SK-MEL-5 (cell line): ENCODE results near the gene RASSF7. TPM values are rescaled to one million over a fixed set of nuclear protein-coding genes. Genes with fewer than 3 reads are reported as not detected.

Experiments
- DNase-seq: peaks from one replicate; pipeline ENCODE4 v3.0.0-alpha.2; 2016; ENCODE audit warnings: low read depth, low spot score
- in situ Hi-C: cut with HindIII; loops from 2 replicates; pipeline ENCODE4 v1.10.0; 2016; ENCODE audit warnings: low sequenced_read_pairs, high pct_unique_total_duplicates, low pct_unique_long_range_greater_than_20kb
- total RNA-seq: library from RNA; depleted of rRNA; stranded (reverse); fragments of >200 nt; shearing (Covaris generic); gene quantifications from 2 replicates; pipeline ENCODE4 v1.2.3, GENCODE V29; 2014

RASSF7 gene
- total RNA-seq, 1 experiment from 2014 or later: 7.8 TPM

GRCh38 chr11:592501-592900, 31.7 kb downstream of the RASSF7 start:
- in situ Hi-C loops: no loop called here
- no peak for DNase-seq

- in situ Hi-C loops: no loop called here
- DNase-seq: no peak
These were observed 32.1 kb downstream of the RASSF7 start for GRCh38 chr11:592918-593317.

GRCh38 chr11:593347-593746, 32.6 kb downstream of the RASSF7 start:
- in situ Hi-C loops: no loop called here
- no peak for DNase-seq

GRCh38 chr11:595400-595799, 34.6 kb downstream of the RASSF7 start:
- in situ Hi-C loops: no loop called here
- no peak for DNase-seq

- in situ Hi-C loops: no loop called here
- DNase-seq: no peak
These were observed 35.6 kb downstream of the RASSF7 start for GRCh38 chr11:596374-596773.

- DNase-seq: no peak
- in situ Hi-C loops: no loop called here
These were observed 36.5 kb downstream of the RASSF7 start for GRCh38 chr11:597166-597725.

GRCh38 chr11:598005-598680, 37.4 kb downstream of the RASSF7 start:
- DNase-seq: no peak
- in situ Hi-C loops: no loop called here

- in situ Hi-C loops: no loop called here
- no peak for DNase-seq
These were observed 40.9 kb downstream of the RASSF7 start for GRCh38 chr11:601573-602245.

- in situ Hi-C loops: no loop called here
- DNase-seq: no peak
These were observed 42.4 kb downstream of the RASSF7 start for GRCh38 chr11:603154-603553.

- in situ Hi-C loops: no loop called here
- no peak for DNase-seq
These were observed 44.7 kb downstream of the RASSF7 start for GRCh38 chr11:605286-606129.

- in situ Hi-C loops: no loop called here
- no peak for DNase-seq
These were observed 45.5 kb downstream of the RASSF7 start for GRCh38 chr11:606245-606644.

GRCh38 chr11:607020-607780, 46.4 kb downstream of the RASSF7 start:
- in situ Hi-C loops: no loop called here
- no peak for DNase-seq

- in situ Hi-C loops: no loop called here
- no peak for DNase-seq
These were observed 47.3 kb downstream of the RASSF7 start for GRCh38 chr11:607971-608659.

GRCh38 chr11:608791-609251, 48.1 kb downstream of the RASSF7 start:
- DNase-seq: no peak
- in situ Hi-C loops: no loop called here

- DNase-seq: no peak
- in situ Hi-C loops: no loop called here
These were observed 48.6 kb downstream of the RASSF7 start for GRCh38 chr11:609341-609811.

GRCh38 chr11:610146-610801, 49.5 kb downstream of the RASSF7 start:
- in situ Hi-C loops: no loop called here
- no peak for DNase-seq
